ENCODE data around the gene SLC6A1.

The SLC6A1 gene

DNA sequence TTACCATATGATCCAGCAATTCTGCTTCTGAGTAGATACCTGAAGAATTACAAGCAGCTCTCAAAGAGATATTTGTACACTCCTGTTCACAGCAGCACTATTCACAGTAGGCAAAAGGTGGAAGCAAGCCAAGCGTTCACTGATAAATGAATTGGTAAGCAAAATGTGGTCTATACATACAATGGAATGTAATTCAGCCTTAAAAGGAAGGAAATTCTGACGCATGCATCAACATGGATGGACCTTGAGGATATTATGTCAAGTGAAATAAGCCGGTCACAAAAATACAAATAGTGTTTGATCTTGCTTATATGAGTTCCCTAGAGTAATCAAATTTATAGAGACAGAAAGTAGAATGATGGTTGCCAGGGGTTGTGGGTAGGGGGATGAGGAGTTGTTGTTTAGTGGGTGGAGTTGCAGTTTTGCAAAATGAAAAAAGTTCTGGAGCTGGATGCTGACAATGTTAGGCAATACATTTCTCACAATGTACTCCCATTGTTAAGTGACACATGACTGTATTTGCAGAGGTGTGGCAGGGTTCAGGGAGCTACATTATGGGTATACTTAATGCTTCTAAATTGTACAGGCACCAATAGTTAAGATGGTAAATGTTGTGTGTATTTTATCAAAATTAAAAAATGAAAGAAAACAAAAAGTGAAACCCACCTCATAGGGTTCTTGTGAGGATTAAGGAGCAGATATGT lies 26.7 kb downstream of the SLC6A1 start:
- no peak for DNase-seq (ENCODE audit: low read depth)

GRCh38 chr3:11020764-11021163 lies 28.2 kb downstream of the SLC6A1 start:
- no peak for DNase-seq (ENCODE audit: low read depth)

DNA sequence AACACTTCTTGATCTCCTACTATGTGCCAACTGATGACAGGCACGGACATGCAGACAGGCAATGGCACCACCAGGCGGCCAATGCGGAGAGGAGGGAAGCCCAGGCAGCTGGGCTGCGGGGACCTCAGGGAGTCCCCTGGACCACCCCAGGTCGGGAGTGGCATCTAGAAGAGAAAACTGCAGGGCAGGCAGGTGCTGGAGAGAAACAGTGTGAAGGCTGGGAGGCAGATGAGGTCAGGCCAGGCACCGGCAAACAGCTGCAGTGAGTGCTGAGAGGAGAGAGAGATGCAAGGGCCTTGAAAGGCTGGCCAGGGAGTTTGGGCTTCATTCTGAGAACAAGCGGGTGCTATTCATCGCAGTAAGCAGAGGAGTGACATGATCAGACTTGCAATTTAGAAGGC lies 29.1 kb downstream of the SLC6A1 start:
- no peak for DNase-seq (ENCODE audit: low read depth)

- no peak for DNase-seq (ENCODE audit: low read depth)
These were observed 29.6 kb downstream of the SLC6A1 start for GRCh38 chr3:11022115-11022514.

DNA sequence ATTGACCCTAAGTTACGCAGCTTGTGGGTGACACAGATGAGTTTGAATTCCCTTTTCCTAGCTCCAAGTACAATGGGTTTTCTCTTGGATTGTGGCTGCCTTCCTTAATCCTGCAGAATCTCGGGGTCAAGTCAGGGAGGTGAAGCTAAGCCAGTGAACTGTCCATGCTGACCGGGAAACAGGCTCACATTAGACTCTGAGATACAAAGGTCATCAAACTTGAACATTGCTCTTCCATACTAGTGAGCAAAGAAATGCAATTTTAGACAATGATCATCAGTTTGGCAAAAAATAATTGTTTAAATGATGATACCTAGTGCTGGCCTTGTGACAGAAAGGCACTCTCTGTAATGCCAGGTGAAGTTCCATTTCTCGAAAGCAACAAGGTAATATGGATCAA lies 31.6 kb downstream of the SLC6A1 start:
- DNase-seq (ENCODE audit: low read depth), result no peak

- no peak for DNase-seq (ENCODE audit: low read depth)
These were observed 37.4 kb downstream of the SLC6A1 start for GRCh38 chr3:11029948-11030347.

DNA sequence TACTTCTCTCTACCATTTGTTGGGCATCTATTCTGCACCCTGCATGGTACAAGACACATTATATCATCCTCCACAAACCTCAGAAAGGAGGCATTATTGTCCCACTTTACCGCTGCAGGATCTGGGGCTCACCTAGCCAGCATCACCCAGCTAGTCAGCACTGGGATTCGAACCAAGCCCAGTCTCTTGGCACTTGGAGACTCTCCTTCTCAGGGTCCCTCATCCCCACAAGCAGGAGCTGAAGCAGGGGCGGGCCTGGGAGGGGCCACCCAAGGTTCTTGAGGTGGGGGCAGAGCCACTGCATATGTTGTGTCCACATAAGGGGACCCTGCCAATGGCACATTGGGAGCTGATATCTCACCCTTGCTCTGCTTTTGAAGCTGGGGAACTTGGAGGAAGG lies 41.3 kb downstream of the SLC6A1 start:
- DNase-seq (ENCODE audit: low read depth), result no peak

GRCh38 chr3:11034309-11034985 lies 41.9 kb downstream of the SLC6A1 start:
- no peak for DNase-seq (ENCODE audit: low read depth)

DNA sequence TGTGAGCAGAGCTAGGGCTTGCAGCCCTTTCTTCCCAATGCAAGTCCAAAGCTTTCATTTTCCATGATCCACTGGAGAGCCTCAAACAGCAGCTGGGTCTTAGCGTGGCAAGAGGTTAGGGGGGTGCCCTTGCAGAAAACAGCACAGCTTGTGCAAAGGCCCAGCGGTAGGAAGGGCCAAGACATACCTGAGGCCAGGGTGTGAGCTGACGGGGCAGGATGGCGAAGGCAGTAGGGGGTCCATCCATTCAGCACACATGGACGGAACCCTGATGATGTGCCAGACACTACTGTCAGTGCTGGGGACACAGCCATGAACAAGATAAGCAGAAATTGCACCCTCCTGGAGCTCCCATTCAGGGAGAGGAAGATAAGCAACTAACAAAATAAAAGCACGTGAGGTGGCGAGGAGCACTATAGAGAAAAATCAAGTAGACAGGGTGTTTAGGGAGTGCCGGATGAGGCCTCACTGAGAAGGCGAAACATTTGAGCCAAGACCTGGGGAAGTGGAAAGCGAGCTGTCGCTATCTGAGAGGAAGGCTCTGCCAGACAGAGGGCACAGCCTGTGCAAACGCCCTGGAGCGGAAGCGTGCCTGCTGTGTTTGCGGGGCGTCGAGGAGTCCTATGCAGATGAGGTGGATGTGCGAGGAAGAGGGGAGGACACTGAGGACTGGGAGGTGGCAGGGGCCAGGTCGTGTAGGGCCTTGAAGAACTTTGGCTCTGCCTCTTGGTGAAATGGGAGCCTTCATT lies 43.4 kb downstream of the SLC6A1 start:
- DNase-seq (ENCODE audit: low read depth), result no peak

GRCh38 chr3:11037241-11037873 lies 44.8 kb downstream of the SLC6A1 start:
- DNase-seq (ENCODE audit: low read depth), result no peak

DNA sequence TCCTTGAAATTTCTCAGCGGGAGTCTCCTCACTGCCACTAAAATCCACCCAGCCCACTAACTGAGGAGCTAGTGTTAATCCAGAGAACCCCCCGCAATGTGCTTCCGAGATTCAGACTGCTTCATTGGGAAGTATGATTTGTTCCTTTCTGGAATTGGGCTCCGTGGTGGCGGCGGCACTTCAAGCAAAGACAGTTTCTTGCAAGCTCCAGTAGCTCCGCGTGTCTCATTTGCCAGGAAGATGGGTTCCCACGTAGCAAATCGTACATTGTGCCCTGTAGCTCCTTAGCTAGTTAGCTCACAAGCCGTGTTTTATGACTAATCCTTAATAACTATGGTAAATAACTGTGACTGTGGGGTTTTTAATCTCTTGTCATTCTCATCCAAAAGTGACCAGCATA lies 45.4 kb downstream of the SLC6A1 start:
- DNase-seq (ENCODE audit: low read depth), result no peak

DNA sequence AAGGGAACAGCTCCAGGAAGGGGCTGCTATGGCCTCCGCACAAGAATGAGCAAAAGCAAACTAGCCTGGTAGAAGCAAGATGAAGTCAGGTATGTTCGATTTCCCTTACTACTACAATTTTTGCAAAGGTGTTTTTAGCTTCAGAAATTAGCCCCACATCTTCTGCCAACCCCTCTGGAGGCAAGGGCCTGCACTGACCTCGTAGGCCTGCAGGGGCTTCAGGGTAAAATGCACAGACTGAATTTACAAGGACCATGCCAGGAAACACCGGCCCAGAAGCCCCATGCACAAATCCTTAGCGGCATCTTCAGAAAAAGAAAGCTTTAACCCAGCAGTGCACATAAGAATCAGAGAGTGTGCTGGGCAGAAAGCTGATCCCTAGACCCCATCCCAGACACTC lies 53.0 kb downstream of the SLC6A1 start:
- DNase-seq (ENCODE audit: low read depth), result no peak

GRCh38 chr3:11047500-11047899 lies 55.0 kb downstream of the SLC6A1 start:
- no peak for DNase-seq (ENCODE audit: low read depth)

GRCh38 chr3:11050666-11051323 lies 58.2 kb downstream of the SLC6A1 start:
- no peak for DNase-seq (ENCODE audit: low read depth)

DNA sequence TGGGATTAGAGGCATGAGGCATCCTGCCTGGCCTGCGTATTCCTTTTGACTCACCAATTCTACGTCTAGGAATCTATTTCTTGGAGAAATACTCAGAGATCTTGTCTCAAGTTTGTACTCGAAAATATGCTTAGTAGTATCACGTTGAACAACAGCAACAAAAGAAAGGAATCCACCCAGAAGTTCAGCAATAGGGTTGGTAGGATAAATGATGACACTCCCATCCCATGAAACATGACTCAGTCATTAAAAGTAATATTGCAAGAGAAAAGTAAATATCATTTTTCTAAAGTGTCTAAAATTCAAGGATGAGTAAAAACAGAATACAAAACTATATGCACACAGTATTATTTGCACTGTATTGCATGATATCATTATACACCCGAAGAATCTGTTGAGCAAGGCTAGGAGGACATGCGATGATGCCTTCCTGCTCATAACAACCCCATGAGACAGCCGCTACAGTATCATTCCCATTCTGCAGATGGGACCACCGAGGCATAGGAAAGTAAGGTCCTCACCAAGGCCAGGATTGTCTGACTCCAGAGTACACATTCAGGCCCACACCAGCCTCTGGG lies 61.5 kb downstream of the SLC6A1 start:
- no peak for DNase-seq (ENCODE audit: low read depth)

- no peak for DNase-seq (ENCODE audit: low read depth)
These were observed 62.3 kb downstream of the SLC6A1 start for GRCh38 chr3:11054739-11055438.

DNA sequence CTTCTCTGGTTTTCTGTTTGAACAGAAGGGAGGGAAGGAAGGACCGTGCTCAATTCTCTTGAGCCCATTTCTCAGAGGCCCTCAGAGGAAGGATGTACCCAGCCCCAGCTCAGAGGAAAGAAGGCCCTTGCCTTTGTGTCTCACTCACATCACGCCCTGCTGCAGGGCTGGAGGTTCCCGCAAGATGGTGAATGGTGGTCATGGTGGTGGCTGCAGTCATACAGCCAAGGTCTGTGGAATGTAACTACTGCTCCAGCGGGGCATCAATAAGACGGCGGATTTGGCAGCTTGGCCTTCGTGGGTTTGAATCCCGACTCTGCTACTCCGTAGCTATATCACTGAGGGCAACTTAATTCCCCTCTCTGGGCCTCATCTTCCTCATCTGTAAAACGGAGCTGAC lies 62.9 kb downstream of the SLC6A1 start:
- no peak for DNase-seq (ENCODE audit: low read depth)

DNA sequence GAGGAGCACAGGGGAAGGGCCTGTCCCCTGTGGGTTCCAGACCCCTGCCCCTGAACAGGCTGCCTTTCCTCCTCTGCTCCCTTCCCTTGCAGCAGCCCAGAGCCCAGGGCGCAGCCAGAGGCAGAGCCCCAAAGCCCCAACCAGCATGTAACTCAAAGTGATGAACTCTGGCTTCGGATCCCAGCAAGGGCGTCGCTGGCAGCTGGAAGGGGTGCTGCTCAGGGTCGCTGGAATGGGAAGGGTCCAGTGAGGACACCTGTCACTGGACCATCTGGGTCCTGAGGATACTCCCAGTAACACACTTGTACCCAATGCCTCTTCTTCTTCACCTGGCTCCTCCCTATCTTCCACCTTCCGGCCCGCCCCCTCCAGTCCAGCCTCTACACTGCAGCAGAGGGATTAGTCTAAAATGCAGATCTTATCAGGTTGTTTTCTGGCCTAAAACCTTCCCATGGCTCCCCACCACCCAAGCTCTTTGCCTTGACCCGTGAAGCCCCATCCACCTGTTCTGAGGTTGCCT lies 64.0 kb downstream of the SLC6A1 start:
- DNase-seq (ENCODE audit: low read depth), result no peak

DNA sequence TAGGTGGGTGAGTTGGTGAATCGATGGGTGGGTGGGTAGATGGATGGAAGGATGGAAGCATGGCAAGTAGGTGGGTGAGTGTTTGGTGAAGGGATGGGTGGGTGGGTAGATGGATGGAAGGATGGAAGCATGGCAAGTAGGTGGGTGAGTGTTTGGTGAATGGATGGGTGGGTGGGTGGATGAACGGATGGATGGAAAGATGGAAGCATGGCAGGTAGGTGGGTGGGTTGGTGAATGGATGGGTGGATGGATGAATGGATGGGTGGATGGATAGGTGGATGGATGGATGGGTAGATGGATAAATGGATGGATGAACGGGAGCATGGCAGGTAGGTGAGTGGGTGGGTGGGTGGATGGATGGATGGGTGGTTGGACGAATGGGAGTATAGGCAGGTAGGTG lies 65.1 kb downstream of the SLC6A1 start:
- DNase-seq (ENCODE audit: low read depth), result no peak

GRCh38 chr3:11059090-11059798 lies 66.7 kb downstream of the SLC6A1 start:
- no peak for DNase-seq (ENCODE audit: low read depth)

DNA sequence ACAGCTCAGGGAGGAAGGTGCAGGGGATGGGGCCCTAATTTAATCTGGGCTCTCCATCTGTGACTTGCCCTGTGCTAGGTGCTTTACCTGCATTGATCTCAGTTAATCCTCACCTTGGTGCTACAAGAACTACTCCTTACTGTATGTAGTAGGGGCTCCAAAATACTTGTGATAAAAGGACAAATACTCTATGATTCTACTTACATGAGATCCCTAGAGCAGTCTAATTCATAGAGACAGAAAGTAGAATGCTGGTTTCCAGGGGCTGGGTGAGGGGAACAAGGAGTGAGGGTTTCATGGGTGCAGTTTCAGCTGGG lies 67.2 kb downstream of the SLC6A1 start:
- DNase-seq (ENCODE audit: low read depth), result no peak
